Ectodermal cell (in vitro differentiated cells): ENCODE data around the gene ACER1. TPM values are rescaled to one million over a fixed set of nuclear protein-coding genes. Genes with fewer than 3 reads are reported as not detected.

Source experiments
- H3K27ac ChIP-seq: 2 replicates; pipeline ENCODE4 v1.7.0; 2013; ENCODE audit warnings: mild to moderate bottlenecking, low read depth, low read length; ENCODE audit not compliant: insufficient read depth, poor library complexity, severe bottlenecking
- H3K27me3 ChIP-seq: 2 replicates; pipeline ENCODE4 v1.7.0; 2013; ENCODE audit warnings: mild to moderate bottlenecking, low read length; ENCODE audit not compliant: insufficient read depth, control insufficient read depth, poor library complexity, severe bottlenecking
- H3K36me3 ChIP-seq: one replicate; pipeline ENCODE4 v1.7.0; 2013; ENCODE audit warnings: low read length; ENCODE audit not compliant: control insufficient read depth, insufficient read depth
- H3K4me1 ChIP-seq: one replicate; pipeline ENCODE4 v1.7.0; 2013; ENCODE audit warnings: low read length; ENCODE audit not compliant: control insufficient read depth, insufficient read depth
- H3K4me3 ChIP-seq: 2 replicates; pipeline ENCODE4 v1.7.0; 2013; ENCODE audit warnings: low read depth, low read length, control low read depth; ENCODE audit not compliant: insufficient read depth
- H3K9me3 ChIP-seq: 2 replicates; pipeline ENCODE4 v1.7.0; 2013; ENCODE audit warnings: mild to moderate bottlenecking, low read length, moderate library complexity; ENCODE audit not compliant: control insufficient read depth
- WGBS, 2 experiments: methylation state at CpG; one replicate each; pipeline ENCODE4 v1.1.7; 2013; ENCODE audit warnings: missing lambda C conversion rate in 2 of 2; 5-methylcytosine and 5-hydroxymethylcytosine counted together
- polyA plus RNA-seq, 4 experiments: library from polyadenylated mRNA; stranded (reverse); fragments of 50-300 nt; gene quantifications; one replicate each; pipeline ENCODE4 v1.2.3, GENCODE V29; 2013

The ACER1 gene
- not detected for polyA plus RNA-seq (2013, experiment 1 of 4)
- polyA plus RNA-seq (2013, experiment 2 of 4) = not detected
- not detected for polyA plus RNA-seq (2013, experiment 3 of 4)
- polyA plus RNA-seq (2013, experiment 4 of 4) = not detected

GRCh38 chr19:6333439-6333838 is at the start of gene ACER1:
TSS of gene ACER1 (minus strand) at chr19:6333612. CDS start at chr19:6333551, 61 bp downstream.
- Histone ChIP-seq H3K4me3 (no peak within 1 kb of the TSS), H3K9me3 (no peaks in the 10 kb centered on the region), H3K27ac (no peak within 1 kb of the TSS), H3K36me3 (no peaks in the 10 kb centered on the region), H3K4me1 (no peaks in the 10 kb centered on the region), H3K27me3 (no peaks in the 10 kb centered on the region)
- 88 to 91% methylated on average over 17 of the region's 17 CpGs for WGBS, 2 experiments

- H3K4me1 ChIP-seq = no peaks in the 10 kb centered on the region
- no peaks in the 10 kb centered on the region for H3K27me3 ChIP-seq
- no peak overlapping the region for H3K4me3 ChIP-seq
- H3K36me3 ChIP-seq = peaks cover 43% of the 10 kb centered on the region
- H3K9me3 ChIP-seq = no peaks in the 10 kb centered on the region
- 97% methylated on average over 19 of the region's 19 CpGs for WGBS, 2 experiments
- no peak overlapping the region for H3K27ac ChIP-seq
These were observed 49.8 kb upstream of the ACER1 start for GRCh38 chr19:6383188-6383587.

- H3K4me3 ChIP-seq = no peak overlapping the region
- WGBS, 2 experiments = 95% methylated on average over 40 of the region's 40 CpGs
- H3K4me1 ChIP-seq = no peaks in the 10 kb centered on the region
- H3K9me3 ChIP-seq = no peaks in the 10 kb centered on the region
- H3K27me3 ChIP-seq = no peaks in the 10 kb centered on the region
- H3K27ac ChIP-seq = no peak overlapping the region
- peaks cover 34% of the 10 kb centered on the region for H3K36me3 ChIP-seq
These were observed 47.8 kb upstream of the ACER1 start for GRCh38 chr19:6381030-6381750.

- H3K27ac ChIP-seq = no peak overlapping the region
- H3K36me3 ChIP-seq = peaks cover 38% of the 10 kb centered on the region
- no peaks in the 10 kb centered on the region for H3K27me3 ChIP-seq
- WGBS, 2 experiments = 96% methylated on average over 3 of the region's 3 CpGs
- H3K4me3 ChIP-seq = no peak overlapping the region
- no peaks in the 10 kb centered on the region for H3K9me3 ChIP-seq
- H3K4me1 ChIP-seq = no peaks in the 10 kb centered on the region
These were observed 46.3 kb upstream of the ACER1 start for GRCh38 chr19:6379744-6380143.

- Histone ChIP-seq H3K36me3 (peaks cover 39% of the 10 kb centered on the region), H3K9me3 (no peaks in the 10 kb centered on the region), H3K27me3 (no peaks in the 10 kb centered on the region), H3K4me1 (no peaks in the 10 kb centered on the region), H3K27ac (peak overlapping the region; percentile 23), H3K4me3 (no peak overlapping the region)
- WGBS, 2 experiments = 92 to 94% methylated on average over 9 of the region's 9 CpGs
These were observed 45.1 kb upstream of the ACER1 start for GRCh38 chr19:6378486-6378885.

- Histone ChIP-seq H3K9me3 (no peaks in the 10 kb centered on the region), H3K4me3 (no peak overlapping the region), H3K27me3 (no peaks in the 10 kb centered on the region), H3K4me1 (no peaks in the 10 kb centered on the region), H3K36me3 (peaks cover 39% of the 10 kb centered on the region), H3K27ac (no peak overlapping the region)
- 85 to 88% methylated on average over 6 of the region's 6 CpGs for WGBS, 2 experiments
These were observed 44.6 kb upstream of the ACER1 start for GRCh38 chr19:6378041-6378440.

- H3K27me3 ChIP-seq = no peaks in the 10 kb centered on the region
- H3K27ac ChIP-seq = no peak overlapping the region
- no peaks in the 10 kb centered on the region for H3K9me3 ChIP-seq
- no peak overlapping the region for H3K4me3 ChIP-seq
- no peaks in the 10 kb centered on the region for H3K4me1 ChIP-seq
- WGBS, 2 experiments = 90 to 92% methylated on average over 19 of the region's 19 CpGs
- H3K36me3 ChIP-seq = peaks cover 33% of the 10 kb centered on the region
These were observed 43.2 kb upstream of the ACER1 start for GRCh38 chr19:6376512-6377190.

- 92 to 93% methylated on average over 25 of the region's 25 CpGs for WGBS, 2 experiments
- no peaks in the 10 kb centered on the region for H3K27me3 ChIP-seq
- H3K4me3 ChIP-seq = no peak within 1 kb of the TSS
- H3K4me1 ChIP-seq = no peaks in the 10 kb centered on the region
- H3K36me3 ChIP-seq = peaks cover 22% of the 10 kb centered on the region
- H3K9me3 ChIP-seq = no peaks in the 10 kb centered on the region
- no peak within 1 kb of the TSS for H3K27ac ChIP-seq
These were observed 42.1 kb upstream of the ACER1 start, which contains the start of gene PSPN for GRCh38 chr19:6375411-6376010. TSS of gene PSPN (minus strand) at chr19:6375933. CDS start at chr19:6375849, 84 bp downstream.

- Histone ChIP-seq H3K27ac (no peak overlapping the region), H3K4me3 (no peak overlapping the region), H3K9me3 (no peaks in the 10 kb centered on the region), H3K36me3 (peaks cover 15% of the 10 kb centered on the region), H3K27me3 (no peaks in the 10 kb centered on the region), H3K4me1 (no peaks in the 10 kb centered on the region)
- 95 to 97% methylated on average over 29 of the region's 29 CpGs for WGBS, 2 experiments
These were observed 41.4 kb upstream of the ACER1 start for GRCh38 chr19:6374711-6375410.
